B cell (primary cell): ENCODE results near the gene UGT2B10. TPM values are rescaled to one million over a fixed set of nuclear protein-coding genes. Genes with fewer than 3 reads are reported as not detected.

Experiments used
- ATAC-seq: fragments of 200-7000 bp; cut with Tn5 transposase; one replicate; pipeline ENCODE4 v1.10.0; 2021; ENCODE audit warnings: low read depth, mild to moderate bottlenecking, moderate number of reproducible peaks, moderate library complexity
- CTCF ChIA-PET: fragments of 350-600 bp; sonication (Branson Sonifier 250); formaldehyde crosslinking; loops from one replicate; lab custom pipeline; 2021; ENCODE audit warnings: antibody characterized with exemption, inconsistent platforms; lab: Charles Lee
- POLR2A ChIA-PET: fragments of 350-600 bp; sonication (Branson Sonifier 250); formaldehyde crosslinking; loops from one replicate; lab custom pipeline; 2021; ENCODE audit warnings: antibody characterized with exemption; lab: Charles Lee
- DNase-seq: peaks from one replicate; pipeline ENCODE4 v3.0.0; 2013
- H2AFZ ChIP-seq: 2 replicates; pipeline ENCODE4 v1.6.1; 2012; ENCODE audit warnings: mild to moderate bottlenecking, low read depth, low read length; ENCODE audit not compliant: insufficient read depth, poor library complexity, severe bottlenecking
- H3K27ac ChIP-seq, 2 donors: 1 replicate in 1 of 2; 2 replicates in 1 of 2; pipeline ENCODE4 v1.5.1; 2012 to 2013; ENCODE audit warnings: low read length in 2 of 2, mild to moderate bottlenecking in 2 of 2, moderate library complexity in 1 of 2
- H3K27me3 ChIP-seq, 4 experiments: fragments of 200-600 bp in 1 of 4; sonication (generic) in 1 of 4; replicated peaks in 1 of 4; 1 replicate in 2 of 4; 2 replicates in 2 of 4; pipeline versions ENCODE4 v1.6.1 to v1.7.0; 2013 to 2016; ENCODE audit warnings: low read length in 3 of 4, mild to moderate bottlenecking in 2 of 4, mixed read lengths in 1 of 4, moderate library complexity in 1 of 4; ENCODE audit not compliant: insufficient read depth in 4 of 4, control insufficient read depth in 3 of 4; ENCODE audit errors: control extremely low read depth in 1 of 4
- H3K36me3 ChIP-seq, 2 experiments: replicated peaks in 1 of 2; 1 replicate in 1 of 2; 2 replicates in 1 of 2; pipeline versions ENCODE4 v1.6.1 to v1.7.1; 2013; ENCODE audit warnings: low read length in 1 of 2; ENCODE audit not compliant: insufficient read depth in 2 of 2, control insufficient read depth in 1 of 2; ENCODE audit errors: control extremely low read depth in 1 of 2, extremely low read depth in 1 of 2
- H3K4me1 ChIP-seq, 2 donors: fragments of 200-600 bp in 1 of 2; sonication (generic) in 1 of 2; 1 replicate in 1 of 2; 2 replicates in 1 of 2; pipeline versions ENCODE4 v1.5.1 to v1.6.1; 2013 to 2017; ENCODE audit warnings: low read length in 2 of 2; ENCODE audit not compliant: control insufficient read depth in 2 of 2, insufficient read depth in 2 of 2
- H3K4me2 ChIP-seq: replicated peaks from 2 replicates; pipeline ENCODE3; 2012; ENCODE audit warnings: mild to moderate bottlenecking, low read depth, low read length; ENCODE audit not compliant: poor library complexity, severe bottlenecking
- H3K4me3 ChIP-seq, 5 experiments: fragments of 200-600 bp in 1 of 5; sonication (generic) in 1 of 5; 1 replicate in 3 of 5; 2 replicates in 2 of 5; pipeline versions ENCODE4 v1.5.1 to v1.7.0; 2011 to 2016; ENCODE audit warnings: low read length in 4 of 5, mild to moderate bottlenecking in 4 of 5, low read depth in 2 of 5, control low read depth in 1 of 5, moderate library complexity in 1 of 5; ENCODE audit not compliant: insufficient read depth in 1 of 5; ENCODE audit errors: control extremely low read depth in 1 of 5, extremely low read depth in 1 of 5
- H3K79me2 ChIP-seq: fragments of 200-600 bp; sonication (generic); one replicate; pipeline ENCODE4 v1.6.0; 2016; ENCODE audit warnings: low read length; ENCODE audit not compliant: control insufficient read depth, insufficient read depth
- H3K9ac ChIP-seq: fragments of 200-600 bp; sonication (generic); 2 replicates; pipeline ENCODE4 v1.6.1; 2017; ENCODE audit warnings: mild to moderate bottlenecking, low read length, moderate library complexity
- H3K9me3 ChIP-seq, 3 donors: one replicate each; pipeline versions ENCODE4 v1.6.1 to v1.7.1; 2013; ENCODE audit warnings: low read length in 2 of 3; ENCODE audit not compliant: control insufficient read depth in 2 of 3, insufficient read depth in 1 of 3; ENCODE audit errors: control extremely low read depth in 1 of 3
- H4K20me1 ChIP-seq: 2 replicates; pipeline ENCODE4 v1.6.0; 2012; ENCODE audit warnings: mild to moderate bottlenecking, low read length; ENCODE audit not compliant: insufficient read depth, control insufficient read depth, poor library complexity, severe bottlenecking
- H3K27ac Mint-ChIP-seq: one replicate; pipeline ENCODE4 v1.8.0; 2021; ENCODE audit warnings: mixed read lengths
- H3K27me3 Mint-ChIP-seq: one replicate; pipeline ENCODE4 v1.8.0; 2021; ENCODE audit warnings: mixed read lengths
- H3K4me1 Mint-ChIP-seq: one replicate; pipeline ENCODE4 v1.8.0; 2021; ENCODE audit warnings: mixed read lengths
- H3K4me3 Mint-ChIP-seq: one replicate; pipeline ENCODE4 v1.8.0; 2021; ENCODE audit warnings: mixed read lengths
- H3K9me3 Mint-ChIP-seq: one replicate; pipeline ENCODE4 v1.8.0; 2022; ENCODE audit warnings: mixed read lengths; ENCODE audit not compliant: insufficient read depth
- EZH2 ChIP-seq: IDR thresholded peaks from 2 replicates; pipeline ENCODE4 v1.6.1; 2012; ENCODE audit warnings: borderline replicate concordance, low read depth, mild to moderate bottlenecking, moderate library complexity, low read length; ENCODE audit not compliant: insufficient read depth, poor library complexity, severe bottlenecking
- WGBS: methylation state at CpG from one replicate; pipeline ENCODE4 v1.1.5; 2013; ENCODE audit warnings: missing lambda C conversion rate; ENCODE audit not compliant: insufficient coverage; 5-methylcytosine and 5-hydroxymethylcytosine counted together
- intact Hi-C: fragments of 100-400 bp; cut with micrococcal nuclease; formaldehyde crosslinking; loops from one replicate; pipeline ENCODE4 v1.10.0; 2022
- polyA plus RNA-seq: library from polyadenylated mRNA; depleted of rRNA; stranded (reverse); fragments of >200 nt; gene quantifications from 2 replicates; pipeline ENCODE4 v1.2.3, GENCODE V29; 2012
- total RNA-seq, 2 donors: library from RNA; stranded (reverse); fragments of 120-200 nt in 1 of 2; gene quantifications; 1 replicate in 1 of 2; 2 replicates in 1 of 2; pipeline versions ENCODE4 v1.2.3 to v1.2.4, GENCODE V29; 2013 to 2022
- TF ChIP-seq, protein P1 (sequence below): fragments of 200-600 bp; IDR thresholded peaks from one replicate; pipeline ENCODE4 v1.8.0; 2022; ENCODE audit warnings: antibody characterized with exemption, mild to moderate bottlenecking

UGT2B10 gene
- total and polyA plus RNA-seq, 2 donors (not counting 1 experiment from before 2014, with no cell fraction given) = not detected

DNA sequence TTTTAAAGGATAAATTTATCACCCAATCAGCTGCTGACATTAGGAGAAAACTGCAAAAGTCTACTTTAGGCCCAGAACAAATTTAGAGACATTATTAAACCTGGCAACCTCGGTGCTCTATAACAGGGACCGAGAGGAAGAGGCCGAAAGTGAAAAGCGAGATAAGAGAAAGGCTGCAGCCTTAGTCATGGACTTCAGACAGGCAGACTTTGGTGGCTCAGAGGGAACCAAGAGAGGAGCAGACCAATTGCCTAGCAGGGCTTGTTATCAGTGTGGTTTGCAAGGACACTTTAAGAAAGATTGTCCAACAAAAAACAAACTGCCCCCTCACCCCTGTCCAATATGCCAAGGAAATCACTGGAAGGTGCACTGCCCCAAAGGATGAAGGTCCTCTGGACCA lies 12.8 kb upstream of the UGT2B10 start:
- ATAC-seq (no peak), DNase-seq (no peak)
- 83% methylated on average over 4 of the region's 4 CpGs for WGBS
- Mint-ChIP-seq H3K4me1 (no peaks in the 10 kb centered on the region), H3K9me3 (peaks cover 2% of the 10 kb centered on the region), H3K27me3 (no peaks in the 10 kb centered on the region), H3K4me3 (no peak overlapping the region), H3K27ac (no peak overlapping the region)
- H2AFZ ChIP-seq = no peak overlapping the region
- no peak overlapping the region for H3K27ac ChIP-seq
- H3K36me3 ChIP-seq = no peaks in the 10 kb centered on the region
- H3K4me3 ChIP-seq = no peak overlapping the region
- H3K4me2 ChIP-seq = no peak overlapping the region
- no peak overlapping the region for H3K9ac ChIP-seq
- intact Hi-C loops = no loop called here
- peaks cover 0 to 7% (median 0%) of the 10 kb centered on the region in 3 donors for H3K9me3 ChIP-seq
- no peaks in the 10 kb centered on the region for H3K79me2 ChIP-seq
- TF ChIP-seq EZH2 = no peak
- H3K27me3 ChIP-seq = no peaks in the 10 kb centered on the region
- POLR2A ChIA-PET = no interaction called here
- no peaks in the 10 kb centered on the region for H3K4me1 ChIP-seq
- CTCF ChIA-PET = no interaction called here
- H4K20me1 ChIP-seq = no peaks in the 10 kb centered on the region

DNA sequence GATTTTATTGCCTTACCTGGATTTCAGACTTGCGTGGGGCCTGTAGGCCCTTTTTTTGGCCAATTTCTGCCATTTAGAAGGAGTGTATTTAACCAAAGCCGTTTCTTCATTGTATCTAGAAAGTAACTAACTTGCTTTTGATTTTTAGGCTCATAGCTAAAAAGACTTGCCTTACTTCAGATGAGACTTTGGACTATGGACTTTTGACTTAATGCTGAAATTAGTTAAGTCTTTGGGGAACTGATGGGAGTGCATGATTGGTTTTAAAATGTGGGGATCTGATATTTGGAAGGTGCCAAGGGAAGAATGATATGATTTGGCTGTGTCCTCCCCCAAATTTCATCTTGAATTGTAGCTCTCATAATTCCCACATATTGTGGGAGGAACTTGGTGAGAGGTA lies 7.7 kb upstream of the UGT2B10 start:
- Histone ChIP-seq H3K4me3 (no peak overlapping the region), H3K79me2 (no peaks in the 10 kb centered on the region), H3K27ac (no peak overlapping the region), H3K36me3 (no peaks in the 10 kb centered on the region), H4K20me1 (no peaks in the 10 kb centered on the region), H3K4me1 (no peaks in the 10 kb centered on the region), H3K9ac (no peak overlapping the region), H2AFZ (no peak overlapping the region), H3K4me2 (no peak overlapping the region), H3K27me3 (no peaks in the 10 kb centered on the region), H3K9me3 (peaks cover 0 to 7% (median 0%) of the 10 kb centered on the region in 3 donors)
- intact Hi-C loops = no loop called here
- DNase-seq (no peak), ATAC-seq (no peak)
- no CpG with 5 or more reads among the region's 2 CpGs for WGBS
- no peak overlapping the region for H3K27ac Mint-ChIP-seq
- TF ChIP-seq, protein P1, sequence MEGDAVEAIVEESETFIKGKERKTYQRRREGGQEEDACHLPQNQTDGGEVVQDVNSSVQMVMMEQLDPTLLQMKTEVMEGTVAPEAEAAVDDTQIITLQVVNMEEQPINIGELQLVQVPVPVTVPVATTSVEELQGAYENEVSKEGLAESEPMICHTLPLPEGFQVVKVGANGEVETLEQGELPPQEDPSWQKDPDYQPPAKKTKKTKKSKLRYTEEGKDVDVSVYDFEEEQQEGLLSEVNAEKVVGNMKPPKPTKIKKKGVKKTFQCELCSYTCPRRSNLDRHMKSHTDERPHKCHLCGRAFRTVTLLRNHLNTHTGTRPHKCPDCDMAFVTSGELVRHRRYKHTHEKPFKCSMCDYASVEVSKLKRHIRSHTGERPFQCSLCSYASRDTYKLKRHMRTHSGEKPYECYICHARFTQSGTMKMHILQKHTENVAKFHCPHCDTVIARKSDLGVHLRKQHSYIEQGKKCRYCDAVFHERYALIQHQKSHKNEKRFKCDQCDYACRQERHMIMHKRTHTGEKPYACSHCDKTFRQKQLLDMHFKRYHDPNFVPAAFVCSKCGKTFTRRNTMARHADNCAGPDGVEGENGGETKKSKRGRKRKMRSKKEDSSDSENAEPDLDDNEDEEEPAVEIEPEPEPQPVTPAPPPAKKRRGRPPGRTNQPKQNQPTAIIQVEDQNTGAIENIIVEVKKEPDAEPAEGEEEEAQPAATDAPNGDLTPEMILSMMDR = no peak
- TF ChIP-seq EZH2 = no peak
- H3K4me3 Mint-ChIP-seq = no peak overlapping the region
- CTCF ChIA-PET = no interaction called here
- H3K27me3 Mint-ChIP-seq = no peaks in the 10 kb centered on the region
- no peaks in the 10 kb centered on the region for H3K4me1 Mint-ChIP-seq
- POLR2A ChIA-PET = no interaction called here
- H3K9me3 Mint-ChIP-seq = peaks cover 6% of the 10 kb centered on the region
